ENCODE data around the gene TRAIP. TPM values are rescaled to one million over a fixed set of nuclear protein-coding genes. Genes with fewer than 3 reads are reported as not detected.

Gene TRAIP
- total RNA-seq, 2 donors from 2014 or later: 0.98 to 2.0 TPM

- Histone ChIP-seq H3K9me3 (no peaks in the 10 kb centered on the region), H3K36me3 (no peaks in the 10 kb centered on the region), H3K4me1 (peaks cover 0 to 9% of the 10 kb centered on the region in 2 donors), H3K4me3 (no peak overlapping the region), H3K27ac (no peak overlapping the region), H3K27me3 (no peaks in the 10 kb centered on the region)
- DNase-seq (ENCODE audit: low spot score): no peak
- TF ChIP-seq CTCF (IDR thresholded peaks at IDR 0.05): no peak
Measured at GRCh38 chr3:49790626-49791411, 65.5 kb downstream of the TRAIP start.

GRCh38 chr3:49788056-49788455, 68.3 kb downstream of the TRAIP start:
- Histone ChIP-seq H3K27me3 (no peaks in the 10 kb centered on the region), H3K4me1 (peaks cover 0 to 28% of the 10 kb centered on the region in 2 donors), H3K27ac (no peak overlapping the region), H3K9me3 (no peaks in the 10 kb centered on the region), H3K4me3 (no peak overlapping the region), H3K36me3 (no peaks in the 10 kb centered on the region)
- no peak for DNase-seq (ENCODE audit: low spot score)
- no peak for TF ChIP-seq CTCF (IDR thresholded peaks at IDR 0.05)

GRCh38 chr3:49787536-49787935, 68.8 kb downstream of the TRAIP start:
- DNase-seq (ENCODE audit: low spot score): no peak
- H3K27ac ChIP-seq: peak overlapping the region in 1 of 2 donors; percentile 95
- no peaks in the 10 kb centered on the region for H3K27me3 ChIP-seq
- no peak for TF ChIP-seq CTCF (IDR thresholded peaks at IDR 0.05)
- no peaks in the 10 kb centered on the region for H3K36me3 ChIP-seq
- H3K9me3 ChIP-seq: no peaks in the 10 kb centered on the region
- H3K4me3 ChIP-seq: no peak overlapping the region
- H3K4me1 ChIP-seq: peaks cover 0 to 30% of the 10 kb centered on the region in 2 donors

GRCh38 chr3:49787182-49787464, 69.2 kb downstream of the TRAIP start:
- Histone ChIP-seq H3K4me3 (peak overlapping the region in 1 of 2 donors; percentile 96), H3K27ac (peak overlapping the region; percentile 95 to 99), H3K9me3 (no peaks in the 10 kb centered on the region), H3K27me3 (no peaks in the 10 kb centered on the region), H3K36me3 (no peaks in the 10 kb centered on the region), H3K4me1 (peaks cover 0 to 34% of the 10 kb centered on the region in 2 donors)
- DNase-seq (ENCODE audit: low spot score): no peak
- TF ChIP-seq CTCF (IDR thresholded peaks at IDR 0.05): no peak

GRCh38 chr3:49786357-49787181, 69.8 kb downstream of the TRAIP start, which contains the start of gene IP6K1:
TSS of gene IP6K1 (minus strand) at chr3:49786542. CDS start at chr3:49748040, 38,502 bp downstream.
- TF ChIP-seq CTCF (IDR thresholded peaks at IDR 0.05): no peak
- H3K4me3 ChIP-seq: peak within 1 kb of the TSS; percentile 96 to 98
- DNase-seq (ENCODE audit: low spot score): peak; percentile 100
- peak within 1 kb of the TSS; percentile 95 to 99 for H3K27ac ChIP-seq
- H3K4me1 ChIP-seq: peaks cover 0 to 39% of the 10 kb centered on the region in 2 donors
- H3K36me3 ChIP-seq: peaks cover 4% of the 10 kb centered on the region
- H3K9me3 ChIP-seq: no peaks in the 10 kb centered on the region
- no peaks in the 10 kb centered on the region for H3K27me3 ChIP-seq
